H1 (cell line): Measurements from ENCODE around the gene PRDM2. TPM values are rescaled to one million over a fixed set of nuclear protein-coding genes. Genes with fewer than 3 reads are reported as not detected.

Experiments used
- CTCF ChIA-PET: fragments of 300-600 bp; sonication (Branson Sonifier 250); formaldehyde crosslinking; loops from one replicate; lab custom pipeline; 2021; ENCODE audit not compliant: partially characterized antibody; lab: Charles Lee
- POLR2A ChIA-PET: fragments of 300-600 bp; sonication (Branson Sonifier 250); formaldehyde crosslinking; loops from one replicate; lab custom pipeline; 2021; ENCODE audit warnings: inconsistent platforms; ENCODE audit not compliant: partially characterized antibody; lab: Charles Lee
- DNase-seq, 2 experiments: peaks; one replicate each; pipeline versions ENCODE4 v3.0.0 to v3.0.0-alpha.2; 2010 to 2022; ENCODE audit warnings: low spot score in 2 of 2, low read depth in 1 of 2, mixed read lengths in 1 of 2
- FAIRE-seq: peaks from 2 replicates; lab custom pipeline; 2011; peaks lifted over from hg19 to GRCh38; lab: Jason Lieb, UNC
- H2AFZ ChIP-seq: 2 replicates; pipeline ENCODE4 v1.8.1; 2012; ENCODE audit warnings: low read length, inconsistent platforms
- H2AK5ac ChIP-seq: 2 replicates; pipeline ENCODE4 v1.6.1; 2013; ENCODE audit warnings: low read depth, low read length
- H2BK120ac ChIP-seq: replicated peaks from 2 replicates; pipeline ENCODE3; 2013; ENCODE audit warnings: low read depth, low read length, inconsistent platforms
- H2BK12ac ChIP-seq: 2 replicates; pipeline ENCODE4 v1.6.1; 2013; ENCODE audit warnings: low read depth, low read length
- H2BK15ac ChIP-seq: 2 replicates; pipeline ENCODE4 v1.6.1; 2013; ENCODE audit warnings: low read length
- H2BK20ac ChIP-seq: 2 replicates; pipeline ENCODE4 v1.6.1; 2013; ENCODE audit warnings: low read length
- H2BK5ac ChIP-seq: 2 replicates; pipeline ENCODE4 v1.6.1; 2013; ENCODE audit warnings: low read depth, low read length
- H3K14ac ChIP-seq: 2 replicates; pipeline ENCODE4 v1.6.1; 2013; ENCODE audit warnings: inconsistent platforms; ENCODE audit not compliant: insufficient read length
- H3K18ac ChIP-seq: 2 replicates; pipeline ENCODE4 v1.6.1; 2013; ENCODE audit warnings: low read length; ENCODE audit errors: extremely low read depth
- H3K23ac ChIP-seq: 2 replicates; pipeline ENCODE4 v1.6.1; 2013; ENCODE audit warnings: inconsistent platforms; ENCODE audit not compliant: insufficient read length
- H3K23me2 ChIP-seq: 2 replicates; pipeline ENCODE4 v1.6.1; 2013; ENCODE audit warnings: low read depth, low read length
- H3K27ac ChIP-seq: 2 replicates; pipeline ENCODE4 v1.6.1; 2011; ENCODE audit warnings: low read depth, low read length, inconsistent platforms
- H3K27me3 ChIP-seq, 4 experiments: replicated peaks in 1 of 4; 1 replicate in 1 of 4; 2 replicates in 3 of 4; pipeline versions ENCODE4 v1.6.1 to v1.8.1; 2011 to 2013; ENCODE audit warnings: low read length in 3 of 4, mild to moderate bottlenecking in 3 of 4, inconsistent platforms in 2 of 4, mixed read lengths in 2 of 4, moderate library complexity in 1 of 4; ENCODE audit not compliant: control insufficient read depth in 3 of 4, insufficient read depth in 3 of 4; ENCODE audit errors: extremely low read depth in 1 of 4
- H3K36me3 ChIP-seq, 4 experiments: 2 replicates each; pipeline versions ENCODE4 v1.6.1 to v1.8.1; 2011 to 2013; ENCODE audit warnings: mild to moderate bottlenecking in 4 of 4, low read length in 3 of 4, moderate library complexity in 2 of 4, control low read depth in 1 of 4, inconsistent platforms in 1 of 4; ENCODE audit not compliant: insufficient read depth in 4 of 4, control insufficient read depth in 2 of 4
- H3K4ac ChIP-seq: replicated peaks from 2 replicates; pipeline ENCODE3; 2013; ENCODE audit warnings: low read length, low read depth, mixed read lengths, inconsistent platforms; ENCODE audit not compliant: insufficient read length
- H3K4me1 ChIP-seq, 4 experiments: replicated peaks in 1 of 4; 1 replicate in 1 of 4; 2 replicates in 3 of 4; pipeline versions ENCODE4 v1.6.1 to v1.8.1; 2011 to 2013; ENCODE audit warnings: low read length in 3 of 4, inconsistent platforms in 2 of 4, mixed read lengths in 1 of 4; ENCODE audit not compliant: insufficient read depth in 4 of 4, control insufficient read depth in 3 of 4
- H3K4me2 ChIP-seq, 2 experiments: 2 replicates each; pipeline versions ENCODE4 v1.6.1 to v1.8.1; 2011 to 2013; ENCODE audit warnings: low read depth in 2 of 2, low read length in 2 of 2, control low read depth in 1 of 2, inconsistent platforms in 1 of 2, mild to moderate bottlenecking in 1 of 2; ENCODE audit not compliant: insufficient read depth in 1 of 2
- H3K4me3 ChIP-seq, 4 experiments: fragments of 200-600, 300-600 bp in 1 of 4; sonication (generic), shearing (Covaris generic), sonication (Bioruptor Twin) in 1 of 4; 2 replicates each; pipeline versions ENCODE4 v1.5.1 to v1.8.1; 2011 to 2016; ENCODE audit warnings: low read length in 4 of 4, low read depth in 3 of 4, control low read depth in 2 of 4, inconsistent platforms in 2 of 4, mild to moderate bottlenecking in 2 of 4, mixed read lengths in 1 of 4, moderate library complexity in 1 of 4; ENCODE audit not compliant: insufficient read depth in 2 of 4; ENCODE audit errors: extremely low read depth in 1 of 4
- H3K56ac ChIP-seq: replicated peaks from 2 replicates; pipeline ENCODE3; 2013; ENCODE audit warnings: low read depth, mild to moderate bottlenecking, mixed read lengths, low read length, inconsistent platforms; ENCODE audit not compliant: insufficient read length
- H3K79me1 ChIP-seq: 2 replicates; pipeline ENCODE4 v1.6.1; 2013; ENCODE audit warnings: low read depth, low read length, control low read depth
- H3K79me2 ChIP-seq, 2 experiments: 2 replicates each; pipeline versions ENCODE4 v1.6.1 to v1.8.1; 2012 to 2013; ENCODE audit warnings: low read length in 2 of 2, mild to moderate bottlenecking in 2 of 2, inconsistent platforms in 1 of 2; ENCODE audit not compliant: insufficient read depth in 2 of 2, control insufficient read depth in 1 of 2
- H3K9ac ChIP-seq, 4 experiments: replicated peaks in 1 of 4; 1 replicate in 1 of 4; 2 replicates in 3 of 4; pipeline versions ENCODE4 v1.6.1 to v1.8.1; 2011 to 2013; ENCODE audit warnings: low read depth in 3 of 4, low read length in 3 of 4, control low read depth in 2 of 4, mild to moderate bottlenecking in 2 of 4, moderate library complexity in 2 of 4, inconsistent platforms in 1 of 4; ENCODE audit errors: extremely low read depth in 1 of 4
- H3K9me3 ChIP-seq, 2 experiments: 2 replicates each; pipeline versions ENCODE4 v1.6.1 to v1.8.1; 2012 to 2013; ENCODE audit warnings: mild to moderate bottlenecking in 2 of 2, moderate library complexity in 2 of 2, control low read depth in 1 of 2, inconsistent platforms in 1 of 2, low read depth in 1 of 2, low read length in 1 of 2, mixed read lengths in 1 of 2; ENCODE audit not compliant: insufficient read depth in 2 of 2
- H4K20me1 ChIP-seq, 2 experiments: replicated peaks in 1 of 2; 2 replicates each; pipeline versions ENCODE3 to v1.8.1; 2011 to 2013; ENCODE audit warnings: inconsistent platforms in 2 of 2, low read length in 2 of 2, mild to moderate bottlenecking in 1 of 2; ENCODE audit not compliant: insufficient read depth in 2 of 2, control insufficient read depth in 1 of 2
- H4K5ac ChIP-seq: 2 replicates; pipeline ENCODE4 v1.6.1; 2013; ENCODE audit warnings: low read length, low read depth, mixed read lengths, inconsistent platforms; ENCODE audit not compliant: insufficient read length
- H4K8ac ChIP-seq: 2 replicates; pipeline ENCODE4 v1.8.0; 2013; ENCODE audit warnings: mild to moderate bottlenecking, moderate library complexity, low read length, inconsistent platforms; ENCODE audit not compliant: insufficient read depth; ENCODE audit errors: extremely low read depth
- H4K91ac ChIP-seq: replicated peaks from 2 replicates; pipeline ENCODE3; 2013; ENCODE audit warnings: low read length, mixed read lengths, inconsistent platforms; ENCODE audit not compliant: insufficient read length
- BACH1 ChIP-seq: IDR thresholded peaks from 2 replicates; pipeline ENCODE4 v1.6.1; 2012; ENCODE audit warnings: low read length, improper control_type of control experiment
- CBX5 ChIP-seq: fragments of 300-800, 300-1000 bp; sonication (generic); IDR thresholded peaks from 2 replicates; pipeline ENCODE4 v1.7.1; 2016; ENCODE audit warnings: antibody characterized with exemption, low read length, low read depth
- CHD1 ChIP-seq: IDR thresholded peaks from 2 replicates; pipeline ENCODE4 v1.6.1; 2012; ENCODE audit warnings: low read depth, low read length, improper control_type of control experiment
- FOSL1 ChIP-seq: IDR thresholded peaks from 2 replicates; pipeline ENCODE4 v1.6.1; 2011; ENCODE audit warnings: mild to moderate bottlenecking, low read depth, low read length, moderate library complexity; ENCODE audit not compliant: insufficient read depth
- MAFK ChIP-seq: IDR thresholded peaks from 2 replicates; pipeline ENCODE4 v1.6.1; 2012; ENCODE audit warnings: low read depth, mild to moderate bottlenecking, improper control_type of control experiment, low read length
- POLR2AphosphoS5 ChIP-seq: IDR thresholded peaks from 2 replicates; pipeline ENCODE4 v1.6.1; 2011; ENCODE audit warnings: low read depth, low read length
- POU5F1 ChIP-seq: IDR thresholded peaks from 2 replicates; pipeline ENCODE4 v1.6.1; 2011; ENCODE audit warnings: low read depth, mild to moderate bottlenecking, low read length, moderate library complexity
- RAD21 ChIP-seq, 2 experiments: IDR thresholded peaks in 1 of 2; conservative IDR thresholded peaks in 1 of 2; 2 replicates each; pipeline ENCODE4 v1.6.1; 2011; ENCODE audit warnings: low read depth in 2 of 2, low read length in 2 of 2, improper control_type of control experiment in 1 of 2, inconsistent platforms in 1 of 2, mild to moderate bottlenecking in 1 of 2, moderate library complexity in 1 of 2
- RNF2 ChIP-seq: fragments of 200-900, 300-1000 bp; sonication (generic); IDR thresholded peaks from 2 replicates; pipeline ENCODE4 v1.7.1; 2016; ENCODE audit warnings: borderline replicate concordance, low read depth, mild to moderate bottlenecking, antibody characterized with exemption, low read length; ENCODE audit not compliant: poor library complexity, severe bottlenecking; ENCODE audit errors: missing control alignments
- SAP30 ChIP-seq: fragments of 300-600 bp; sonication (generic); IDR thresholded peaks from 2 replicates; pipeline ENCODE4 v1.7.1; 2012; ENCODE audit warnings: low read length, moderate library complexity, mild to moderate bottlenecking, inconsistent platforms; ENCODE audit not compliant: insufficient read depth, insufficient replicate concordance
- SIX5 ChIP-seq: IDR thresholded peaks from 2 replicates; pipeline ENCODE4 v1.6.1; 2011; ENCODE audit warnings: mild to moderate bottlenecking, low read depth, low read length
- SRF ChIP-seq: IDR thresholded peaks from 2 replicates; pipeline ENCODE4 v1.6.1; 2011; ENCODE audit warnings: mild to moderate bottlenecking, low read depth, low read length, moderate library complexity
- TBP ChIP-seq: IDR thresholded peaks from 2 replicates; pipeline ENCODE4 v1.6.1; 2011; ENCODE audit warnings: low read depth, low read length, improper control_type of control experiment
- TCF12 ChIP-seq: IDR thresholded peaks from 2 replicates; pipeline ENCODE4 v1.6.1; 2011; ENCODE audit warnings: low read depth, mild to moderate bottlenecking, low read length
- ZNF274 ChIP-seq: IDR thresholded peaks from 2 replicates; pipeline ENCODE4 v1.7.0; 2012; ENCODE audit warnings: low read length, borderline replicate concordance; ENCODE audit errors: extremely low read depth
- WGBS, 2 experiments: shearing (Covaris generic) in 1 of 2; methylation state at CpG; one replicate each; pipeline versions ENCODE4 v1.1.6 to v1.1.7; 2013 to 2015; ENCODE audit warnings: low lambda C conversion rate in 2 of 2, mixed read lengths in 2 of 2, inconsistent platforms in 1 of 2, low coverage in 1 of 2, missing lambda C conversion rate in 1 of 2; ENCODE audit not compliant: insufficient replicate concordance in 2 of 2, insufficient coverage in 1 of 2, insufficient read length in 1 of 2; ENCODE audit errors: extremely low coverage in 1 of 2, missing lambda C conversion rate in 1 of 2; 5-methylcytosine and 5-hydroxymethylcytosine counted together
- polyA plus RNA-seq, 7 experiments: library from polyadenylated mRNA; depleted of rRNA in 3 of 7; stranded (reverse) in 5 of 7; unstranded in 2 of 7; fragments of >200 nt in 5 of 7; fragments of 200-250 nt in 2 of 7; gene quantifications; 1 replicate in 5 of 7; 2 replicates in 1 of 7; 4 replicates in 1 of 7; pipeline versions ENCODE4 v1.2.1 to v1.2.3, GENCODE V29; 2011 to 2013; ENCODE audit warnings: missing spikeins in 2 of 7, mixed read lengths in 2 of 7
- total RNA-seq: library from RNA; stranded (reverse); fragmentation: NEBNext Ultra II Directional; extraction: Animal tissue kit (Norgen Biotek cat#: 25700); gene quantifications from 2 replicates; pipeline ENCODE4 v1.2.1, GENCODE V29; 2021

PRDM2 gene
- total and polyA plus RNA-seq, 2 of the 8 experiments (the other 6 are each of a cell fraction or from before 2014, with no cell fraction given) = 5.8 to 21.2 TPM

DNA sequence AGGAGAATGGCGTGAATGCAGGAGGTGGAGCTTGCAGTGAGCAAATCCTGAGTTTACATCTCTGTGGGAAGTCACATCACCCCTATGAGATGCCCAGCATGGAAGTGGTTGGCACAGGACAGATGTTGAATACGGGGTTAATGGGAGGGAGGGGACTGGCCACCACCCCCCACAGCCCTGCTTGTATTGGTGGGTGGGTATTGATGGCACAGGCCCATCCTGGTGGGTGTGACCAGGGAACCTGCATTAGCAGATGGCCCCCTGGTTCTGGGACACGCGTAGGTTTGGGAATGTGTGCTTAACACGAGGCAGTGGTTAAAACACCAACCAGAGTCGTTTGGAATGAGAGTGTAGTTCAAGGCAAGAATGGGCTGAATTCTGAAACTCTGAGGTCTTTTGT lies 117.9 kb downstream of the PRDM2 start:
- no peak overlapping the region for H3K4ac ChIP-seq
- WGBS, 2 experiments = 82% methylated on average over 6 of the region's 6 CpGs; no CpG with 5 or more reads in 1 of the 2 experiments
- no peak overlapping the region for H3K27ac ChIP-seq
- no peak overlapping the region for H2AK5ac ChIP-seq
- no peak overlapping the region for H2BK15ac ChIP-seq
- no peak overlapping the region for H3K4me3 ChIP-seq
- H3K23ac ChIP-seq = no peak overlapping the region
- no peaks in the 10 kb centered on the region for H3K9me3 ChIP-seq
- no peak overlapping the region for H4K5ac ChIP-seq
- no peak overlapping the region for H3K14ac ChIP-seq
- CTCF ChIA-PET = interaction anchor here (0.7 kb wide), 1 partner anchor 83 kb away, joined by 3 read pairs; no protein-coding TSS in a partner anchor
- H3K9ac ChIP-seq = no peak overlapping the region
- TF ChIP-seq SIX5 = no peak
- TF ChIP-seq BACH1 = no peak
- TF ChIP-seq CBX5 = no peak
- no peak for TF ChIP-seq RNF2
- TF ChIP-seq FOSL1 = no peak
- no peak for TF ChIP-seq TBP
- TF ChIP-seq SAP30 = no peak
- TF ChIP-seq POLR2AphosphoS5 = no peak
- TF ChIP-seq TCF12 = no peak
- TF ChIP-seq RAD21 (IDR thresholded peaks at IDR 0.05 in 1 of 2, conservative IDR thresholded peaks at IDR 0.05 in 1 of 2; ENCODE audit: low read depth in 2 of 2, low read length in 2 of 2) = no peak
- TF ChIP-seq MAFK = no peak
- TF ChIP-seq POU5F1 = no peak
- no peak for TF ChIP-seq SRF
- no peak for TF ChIP-seq CHD1
- TF ChIP-seq ZNF274 = no peak
- no peaks in the 10 kb centered on the region for H3K79me2 ChIP-seq
- H2AFZ ChIP-seq = no peak overlapping the region
- H4K8ac ChIP-seq = no peak overlapping the region
- no peak overlapping the region for H3K4me2 ChIP-seq
- H3K23me2 ChIP-seq = no peaks in the 10 kb centered on the region
- H2BK120ac ChIP-seq = no peak overlapping the region
- no peaks in the 10 kb centered on the region for H3K27me3 ChIP-seq
- H4K91ac ChIP-seq = no peak overlapping the region
- no peaks in the 10 kb centered on the region for H3K36me3 ChIP-seq
- FAIRE-seq = no peak
- no peak overlapping the region for H2BK20ac ChIP-seq
- no peak overlapping the region for H2BK5ac ChIP-seq
- H3K18ac ChIP-seq = no peak overlapping the region
- H3K4me1 ChIP-seq = no peaks in the 10 kb centered on the region
- H3K79me1 ChIP-seq = no peaks in the 10 kb centered on the region
- no peak for DNase-seq
- no peak overlapping the region for H2BK12ac ChIP-seq
- H3K56ac ChIP-seq = no peak overlapping the region
- H4K20me1 ChIP-seq = no peaks in the 10 kb centered on the region
- POLR2A ChIA-PET = no interaction called here
